Measurements from ENCODE around the gene SCAF8.

SCAF8 gene

DNA sequence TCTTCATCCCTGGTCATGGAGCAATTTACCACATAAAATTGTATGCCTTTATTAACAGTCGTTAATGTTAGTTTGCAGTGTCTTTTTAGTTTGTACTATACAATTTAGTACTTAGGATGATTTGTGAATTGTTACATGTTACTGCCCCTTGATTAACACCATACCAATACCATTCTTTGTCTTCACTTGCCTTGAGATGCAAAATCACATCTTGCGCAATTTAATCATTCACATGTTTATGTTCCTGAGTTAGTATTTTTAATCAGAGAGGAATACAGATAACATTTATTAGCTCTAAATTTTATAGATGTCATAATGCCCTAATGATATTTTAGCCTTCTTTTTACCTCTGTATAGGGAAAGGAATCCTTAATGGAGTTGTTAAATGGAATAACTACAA, 114.1 kb downstream of the SCAF8 start:
- TF ChIP-seq JUND (IDR thresholded peaks at IDR 0.05; ENCODE audit: low read depth), result no peak
- in situ Hi-C loops (cut with HindIII; ENCODE audit: low pct_unique_long_range_greater_than_20kb, low sequenced_read_pairs), result no loop called here
- DNase-seq (ENCODE audit: low read depth in 1 of 2, low spot score in 1 of 2), result no peak

DNA sequence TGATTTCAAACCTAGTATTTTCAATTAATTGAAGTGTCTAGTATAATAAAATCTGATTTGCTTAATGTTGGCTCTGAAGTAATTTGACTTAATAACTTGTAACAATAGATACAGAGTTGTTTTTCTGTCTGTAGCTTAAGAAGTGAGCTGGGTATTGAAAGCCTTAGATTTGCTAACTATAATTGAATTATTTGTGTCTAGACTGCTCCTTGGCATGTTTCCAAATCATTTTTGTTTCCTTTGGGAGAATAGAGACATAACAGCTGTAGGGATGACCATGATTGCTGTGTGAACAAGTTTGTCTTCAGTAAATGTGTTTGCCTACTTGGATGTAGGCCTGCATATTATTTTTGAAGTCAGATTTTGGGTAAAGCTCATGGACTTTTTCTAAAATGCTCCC, 115.4 kb downstream of the SCAF8 start:
- DNase-seq (ENCODE audit: low read depth in 1 of 2, low spot score in 1 of 2), result no peak
- no peak for TF ChIP-seq JUND (IDR thresholded peaks at IDR 0.05; ENCODE audit: low read depth)
- in situ Hi-C loops (cut with HindIII; ENCODE audit: low pct_unique_long_range_greater_than_20kb, low sequenced_read_pairs), result no loop called here

DNA sequence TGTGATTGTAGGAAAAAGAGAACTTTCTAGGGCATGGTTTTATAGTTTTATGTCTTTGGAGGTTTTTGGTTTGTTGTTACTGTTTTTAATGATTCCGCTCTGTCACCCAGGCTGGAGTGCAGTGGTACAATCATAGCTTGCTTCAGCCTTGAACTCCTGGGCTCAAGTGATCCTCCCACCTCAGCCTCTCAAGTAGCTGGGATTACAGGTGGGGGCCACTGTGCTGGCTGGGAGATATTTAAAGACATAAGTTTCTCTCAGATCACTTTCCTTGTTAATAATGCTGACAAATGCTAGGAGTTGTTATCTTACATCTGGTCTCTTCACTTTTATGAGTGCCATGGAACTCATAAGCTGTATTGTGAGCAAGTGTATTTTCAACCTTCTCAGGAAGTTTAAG, 116.3 kb downstream of the SCAF8 start:
- in situ Hi-C loops (cut with HindIII; ENCODE audit: low pct_unique_long_range_greater_than_20kb, low sequenced_read_pairs), result no loop called here
- no peak for TF ChIP-seq JUND (IDR thresholded peaks at IDR 0.05; ENCODE audit: low read depth)
- no peak for DNase-seq (ENCODE audit: low read depth in 1 of 2, low spot score in 1 of 2)

DNA sequence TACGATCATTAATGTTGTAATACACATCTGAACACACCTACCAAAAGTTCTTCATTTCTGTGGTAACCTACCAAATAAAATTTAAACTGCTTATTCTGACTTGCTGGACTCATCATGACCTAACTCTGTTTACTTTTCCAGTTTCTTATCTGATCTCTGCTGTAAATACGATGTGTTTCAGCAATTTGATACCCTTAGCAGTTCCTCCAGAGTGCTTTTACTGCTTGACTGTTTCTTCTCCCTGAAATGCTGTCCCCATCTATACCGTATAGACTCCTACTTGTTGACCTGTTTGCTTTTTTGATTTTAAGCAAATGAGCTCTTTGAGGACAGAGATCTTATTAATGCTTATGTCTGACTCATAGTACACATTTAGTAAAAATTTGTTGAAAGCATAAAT, 119.5 kb downstream of the SCAF8 start:
- peak in 1 of 2 experiments; percentile 15 for DNase-seq (ENCODE audit: low read depth in 1 of 2, low spot score in 1 of 2)
- in situ Hi-C loops (cut with HindIII; ENCODE audit: low pct_unique_long_range_greater_than_20kb, low sequenced_read_pairs), result no loop called here
- TF ChIP-seq JUND (IDR thresholded peaks at IDR 0.05; ENCODE audit: low read depth), result no peak

DNA sequence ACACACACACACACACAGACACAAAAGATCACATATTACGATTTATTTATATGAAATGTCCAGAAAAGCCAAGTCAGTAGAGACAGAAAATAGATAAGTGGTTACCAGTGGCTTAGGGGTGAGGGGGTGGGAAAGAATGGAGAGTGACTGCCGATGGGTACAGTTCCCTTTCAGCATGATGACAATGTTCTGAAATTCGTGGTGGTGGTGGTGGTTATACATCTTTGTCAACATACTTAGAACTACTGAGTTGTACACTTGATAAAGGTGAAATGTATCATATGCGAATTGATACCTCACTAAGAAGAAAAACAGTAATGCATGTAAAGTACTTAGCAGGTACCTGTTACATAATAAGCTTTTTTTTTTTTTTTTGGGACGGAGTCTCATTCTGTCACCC, 124.3 kb downstream of the SCAF8 start:
- no peak for TF ChIP-seq JUND (IDR thresholded peaks at IDR 0.05; ENCODE audit: low read depth)
- in situ Hi-C loops (cut with HindIII; ENCODE audit: low pct_unique_long_range_greater_than_20kb, low sequenced_read_pairs), result no loop called here

DNA sequence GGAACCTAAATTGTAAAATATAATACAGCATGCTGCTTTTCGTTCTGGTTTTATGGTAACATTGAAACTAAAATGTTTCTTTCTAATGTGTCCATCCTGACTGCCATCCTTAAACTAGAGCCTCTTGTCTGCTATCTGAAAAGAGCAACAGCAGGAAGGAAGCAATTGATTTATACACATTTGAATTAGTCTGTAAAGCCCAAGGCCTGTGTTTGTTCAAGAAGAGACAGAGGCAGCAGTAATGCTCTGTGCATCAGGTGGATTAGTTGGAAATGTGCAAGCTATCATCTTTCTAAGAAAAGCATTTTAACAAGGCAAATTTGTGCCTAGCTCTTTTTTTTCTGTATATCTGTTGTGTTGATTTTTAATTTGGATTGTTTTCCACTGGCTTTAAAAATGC, 128.6 kb downstream of the SCAF8 start:
- no peak for TF ChIP-seq JUND (IDR thresholded peaks at IDR 0.05; ENCODE audit: low read depth)
- DNase-seq (ENCODE audit: low read depth in 1 of 2, low spot score in 1 of 2), result no peak
- in situ Hi-C loops (cut with HindIII; ENCODE audit: low pct_unique_long_range_greater_than_20kb, low sequenced_read_pairs), result no loop called here

More for the DNA sequence above, 124.3 kb downstream of the SCAF8 start:
- no peak for DNase-seq (ENCODE audit: low read depth in 1 of 2, low spot score in 1 of 2)

DNA sequence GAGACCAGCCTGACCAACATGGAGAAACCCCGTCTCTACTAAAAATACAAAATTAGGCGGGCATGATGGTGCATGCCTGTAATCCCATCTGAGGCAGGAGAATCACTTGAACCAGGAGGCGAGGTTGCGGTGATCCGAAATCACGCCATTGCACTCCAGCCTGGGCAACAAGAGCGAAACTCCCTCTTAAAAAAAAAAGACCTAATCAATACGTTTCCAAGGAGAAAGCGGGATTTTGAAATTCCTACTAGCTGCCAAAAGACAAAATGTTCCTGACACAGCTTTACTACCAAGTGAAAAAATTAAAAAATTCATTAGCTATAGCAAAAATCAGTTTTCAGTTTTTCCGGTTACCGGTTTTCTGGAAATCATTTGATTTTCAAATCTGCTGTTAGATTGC, 129.3 kb downstream of the SCAF8 start:
- no peak for DNase-seq (ENCODE audit: low read depth in 1 of 2, low spot score in 1 of 2)
- TF ChIP-seq JUND (IDR thresholded peaks at IDR 0.05; ENCODE audit: low read depth), result no peak
- in situ Hi-C loops (cut with HindIII; ENCODE audit: low pct_unique_long_range_greater_than_20kb, low sequenced_read_pairs), result no loop called here

DNA sequence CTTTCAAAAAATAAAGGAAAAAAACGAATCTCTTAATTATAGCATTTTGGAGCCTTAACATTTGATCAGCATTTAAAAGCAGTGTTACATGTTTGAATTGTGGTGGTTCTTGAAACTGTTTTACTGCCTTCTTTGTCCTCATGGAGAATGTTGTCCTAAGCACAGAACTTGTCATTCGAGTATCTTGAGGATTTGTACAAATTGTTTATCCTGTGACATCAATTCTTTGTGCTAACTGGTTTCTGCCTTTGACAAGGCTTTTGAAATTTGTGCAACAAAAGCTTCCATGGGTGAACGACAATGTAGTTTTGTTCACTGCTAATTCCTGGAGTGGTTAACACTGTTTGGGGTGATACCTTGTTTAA, 130.8 kb downstream of the SCAF8 start:
- in situ Hi-C loops (cut with HindIII; ENCODE audit: low pct_unique_long_range_greater_than_20kb, low sequenced_read_pairs), result no loop called here
- no peak for TF ChIP-seq JUND (IDR thresholded peaks at IDR 0.05; ENCODE audit: low read depth)
- peak in 1 of 2 experiments; percentile 77 for DNase-seq (ENCODE audit: low read depth in 1 of 2, low spot score in 1 of 2)

DNA sequence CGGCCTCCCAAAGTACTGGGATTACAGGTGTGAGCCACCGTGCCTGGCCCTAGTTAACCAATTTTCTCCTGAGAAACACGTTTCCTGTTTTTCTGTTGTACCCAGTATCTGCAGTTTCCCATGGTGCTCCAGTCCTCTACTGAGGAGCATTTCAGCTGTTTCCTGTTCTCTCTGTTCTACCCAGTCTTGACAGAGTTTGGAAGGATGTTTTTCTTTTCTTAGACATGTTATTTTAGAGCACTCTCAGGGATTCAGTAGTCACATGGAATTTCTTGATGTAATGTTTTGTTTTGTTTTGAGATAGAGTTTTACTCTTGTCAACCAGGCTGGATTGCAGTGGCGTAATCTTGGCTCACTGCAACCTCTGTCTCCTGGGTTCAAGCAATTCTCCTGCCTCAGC, 132.1 kb downstream of the SCAF8 start:
- in situ Hi-C loops (cut with HindIII; ENCODE audit: low pct_unique_long_range_greater_than_20kb, low sequenced_read_pairs), result no loop called here
- no peak for TF ChIP-seq JUND (IDR thresholded peaks at IDR 0.05; ENCODE audit: low read depth)
- no peak for DNase-seq (ENCODE audit: low read depth in 1 of 2, low spot score in 1 of 2)

DNA sequence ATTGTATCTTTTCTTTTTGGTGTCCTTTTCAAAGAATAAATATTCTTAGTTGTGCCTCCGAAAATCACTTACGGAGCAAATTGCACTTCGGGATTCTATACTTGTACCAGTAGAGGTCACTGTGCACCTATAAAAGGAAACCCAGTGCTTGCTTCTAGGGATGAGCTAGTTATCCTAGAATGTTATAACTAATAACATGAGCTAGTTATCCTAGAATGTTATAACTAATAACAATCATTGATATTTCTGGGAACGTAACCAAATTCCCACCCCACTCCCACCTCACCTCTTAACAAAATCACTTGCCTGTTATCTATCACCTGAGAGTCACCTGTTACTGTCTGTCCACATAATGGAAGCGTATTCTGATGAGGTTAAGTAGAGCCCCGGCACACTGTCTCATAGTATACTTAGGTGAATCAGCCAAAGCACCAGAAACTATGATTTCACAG, 135.0 kb downstream of the SCAF8 start:
- no peak for TF ChIP-seq JUND (IDR thresholded peaks at IDR 0.05; ENCODE audit: low read depth)

DNA sequence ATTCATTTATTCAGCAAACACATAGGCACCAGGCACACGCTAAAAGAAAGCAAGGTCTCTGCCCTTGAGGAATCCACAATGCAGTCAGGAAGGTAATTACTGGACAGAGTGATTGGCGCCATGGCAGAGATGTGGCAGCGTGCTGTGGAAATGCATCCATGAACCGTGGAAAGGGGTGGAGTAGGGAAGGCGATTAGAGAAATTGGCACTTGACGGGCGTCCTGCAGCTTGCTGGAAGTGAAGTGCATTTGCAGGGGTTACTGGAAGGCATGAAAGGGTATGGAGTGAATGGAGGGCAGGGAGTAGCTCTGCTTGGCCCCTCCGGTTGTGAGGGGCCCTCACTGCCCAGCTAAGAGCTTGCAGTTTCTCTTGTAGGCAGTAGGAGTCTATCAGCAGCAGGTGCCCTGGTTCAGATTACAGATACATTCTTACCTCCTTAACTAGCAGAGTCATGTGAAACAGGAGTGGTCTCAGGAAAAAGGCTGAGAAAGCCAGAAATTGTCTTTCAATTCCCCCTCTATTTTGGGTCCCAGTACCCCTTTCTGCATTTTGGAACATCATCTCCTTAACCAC, 139.4 kb downstream of the SCAF8 start:
- DNase-seq (ENCODE audit: low read depth in 1 of 2, low spot score in 1 of 2), result no peak
- no peak for TF ChIP-seq JUND (IDR thresholded peaks at IDR 0.05; ENCODE audit: low read depth)
- in situ Hi-C loops (cut with HindIII; ENCODE audit: low pct_unique_long_range_greater_than_20kb, low sequenced_read_pairs), result no loop called here

More for the DNA sequence above, 135.0 kb downstream of the SCAF8 start:
- DNase-seq (ENCODE audit: low read depth in 1 of 2, low spot score in 1 of 2), result peak in 1 of 2 experiments; percentile 70
- in situ Hi-C loops (cut with HindIII; ENCODE audit: low pct_unique_long_range_greater_than_20kb, low sequenced_read_pairs), result no loop called here

DNA sequence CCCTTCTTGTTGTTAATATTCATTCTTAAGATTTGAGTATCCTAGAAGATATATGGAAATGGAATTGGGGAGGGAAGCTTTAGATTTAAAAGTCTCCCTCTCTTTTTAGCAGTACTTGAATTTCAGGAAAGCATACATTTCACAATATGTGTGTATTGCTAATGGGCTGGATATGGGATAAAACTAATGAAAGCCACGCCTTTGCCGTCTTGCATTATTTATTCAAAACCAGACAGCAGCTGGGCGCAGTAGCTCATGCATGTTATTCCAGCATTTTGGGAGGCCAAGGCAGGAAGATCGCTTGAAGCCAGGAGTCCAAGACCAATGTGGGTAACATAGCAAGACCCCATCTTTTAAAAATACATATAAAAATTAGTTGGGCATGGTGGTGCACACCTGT, 140.3 kb downstream of the SCAF8 start:
- in situ Hi-C loops (cut with HindIII; ENCODE audit: low pct_unique_long_range_greater_than_20kb, low sequenced_read_pairs), result no loop called here
- no peak for DNase-seq (ENCODE audit: low read depth in 1 of 2, low spot score in 1 of 2)
- TF ChIP-seq JUND (IDR thresholded peaks at IDR 0.05; ENCODE audit: low read depth), result no peak

DNA sequence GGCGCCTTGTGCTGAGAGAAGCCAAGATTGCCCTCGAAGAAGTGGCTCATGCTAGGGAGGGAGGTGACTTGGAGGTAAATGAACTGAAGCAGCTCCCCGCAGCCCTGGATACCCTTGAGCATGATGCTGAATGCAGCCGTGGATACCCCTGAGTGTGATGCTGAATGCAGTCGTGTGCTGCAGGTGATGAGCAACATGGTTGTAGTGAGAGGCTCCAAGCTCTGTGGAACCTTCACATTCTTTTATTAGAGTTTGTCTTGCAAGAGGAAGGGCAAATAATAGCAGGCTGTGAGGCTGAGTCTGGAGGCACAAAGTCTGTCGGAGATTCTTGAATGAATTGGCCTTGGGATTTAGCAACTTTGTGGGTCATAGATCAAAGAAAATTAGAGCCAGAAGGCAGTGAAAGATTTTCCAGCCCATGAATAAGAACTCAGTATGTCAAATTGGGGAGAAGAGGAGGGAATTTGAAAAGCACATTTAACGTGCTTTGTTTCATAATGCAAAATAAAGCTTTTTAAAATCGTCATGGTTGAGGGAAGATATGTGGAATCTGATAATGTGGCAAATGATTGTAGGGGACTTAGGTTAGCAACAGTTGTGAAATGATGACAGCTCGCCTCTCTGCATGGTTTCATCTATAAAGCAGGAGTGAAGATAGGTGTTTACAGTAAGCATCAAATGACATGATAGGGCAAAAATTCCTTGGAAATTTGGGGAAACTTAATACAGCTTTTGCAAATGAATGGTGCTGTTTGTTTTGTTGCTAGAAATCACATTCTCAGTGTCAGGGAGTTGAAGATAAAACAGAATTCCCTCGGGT, 141.8 kb downstream of the SCAF8 start:
- no peak for DNase-seq (ENCODE audit: low read depth in 1 of 2, low spot score in 1 of 2)
- no peak for TF ChIP-seq JUND (IDR thresholded peaks at IDR 0.05; ENCODE audit: low read depth)
- in situ Hi-C loops (cut with HindIII; ENCODE audit: low pct_unique_long_range_greater_than_20kb, low sequenced_read_pairs), result no loop called here
